ENCODE data around the gene ABL1.

GRCh38 chr9:130856474-130856873 lies 21.4 kb downstream of the ABL1 start:
- TF ChIP-seq CTCF (conservative IDR thresholded peaks at IDR 0.05) = no peak
- TF ChIP-seq ZFX (IDR thresholded peaks at IDR 0.05) = no peak

Data from C4-2B (cell line).